IPS-11a (cell line): ENCODE measurements around the gene CAMTA1.

Experiments used
- H3K4me3 ChIP-seq: one replicate; pipeline ENCODE4 v1.5.1; 2013; ENCODE audit warnings: low read depth, low read length, control low read depth

Gene CAMTA1

GRCh38 chr1:7418442-7419080 is 633.3 kb downstream of the CAMTA1 start:
- no peak overlapping the region for H3K4me3 ChIP-seq

- no peak overlapping the region for H3K4me3 ChIP-seq
These were observed 634.8 kb downstream of the CAMTA1 start for GRCh38 chr1:7420098-7420445.

- H3K4me3 ChIP-seq, result no peak overlapping the region
These were observed 635.3 kb downstream of the CAMTA1 start for GRCh38 chr1:7420470-7421100.

GRCh38 chr1:7421471-7422075 is 636.3 kb downstream of the CAMTA1 start:
- no peak overlapping the region for H3K4me3 ChIP-seq

- no peak overlapping the region for H3K4me3 ChIP-seq
These were observed 636.8 kb downstream of the CAMTA1 start for GRCh38 chr1:7422081-7422480.

- no peak overlapping the region for H3K4me3 ChIP-seq
These were observed 637.3 kb downstream of the CAMTA1 start for GRCh38 chr1:7422561-7422960.

- H3K4me3 ChIP-seq, result no peak overlapping the region
These were observed 637.7 kb downstream of the CAMTA1 start for GRCh38 chr1:7422966-7423365.

DNA sequence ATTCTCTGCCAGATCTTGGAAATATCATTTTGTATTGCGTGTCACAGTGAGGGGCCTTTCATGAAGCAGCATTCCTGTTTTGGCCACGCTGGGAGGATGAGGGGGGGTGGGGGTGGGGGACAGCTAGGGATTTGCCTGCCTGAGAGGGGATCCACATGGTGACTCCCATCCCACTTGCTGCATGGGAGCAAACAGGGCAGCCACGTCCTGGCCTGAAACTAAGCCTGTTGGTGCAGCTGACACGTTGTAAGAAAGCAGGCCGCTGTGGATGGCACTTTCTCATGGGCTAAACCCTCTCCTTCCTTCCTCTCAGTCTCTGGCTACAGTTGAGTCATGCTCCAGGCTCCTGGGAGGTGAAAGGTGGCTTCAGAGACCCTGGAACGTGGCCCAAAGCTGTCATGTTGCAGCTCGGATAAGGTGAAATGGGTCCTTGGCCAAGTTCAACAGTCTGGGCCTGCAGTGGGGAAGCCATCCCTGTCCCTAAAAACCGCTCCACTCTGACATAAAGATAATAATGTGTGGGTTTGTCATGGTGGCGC is 639.2 kb downstream of the CAMTA1 start:
- no peak overlapping the region for H3K4me3 ChIP-seq

DNA sequence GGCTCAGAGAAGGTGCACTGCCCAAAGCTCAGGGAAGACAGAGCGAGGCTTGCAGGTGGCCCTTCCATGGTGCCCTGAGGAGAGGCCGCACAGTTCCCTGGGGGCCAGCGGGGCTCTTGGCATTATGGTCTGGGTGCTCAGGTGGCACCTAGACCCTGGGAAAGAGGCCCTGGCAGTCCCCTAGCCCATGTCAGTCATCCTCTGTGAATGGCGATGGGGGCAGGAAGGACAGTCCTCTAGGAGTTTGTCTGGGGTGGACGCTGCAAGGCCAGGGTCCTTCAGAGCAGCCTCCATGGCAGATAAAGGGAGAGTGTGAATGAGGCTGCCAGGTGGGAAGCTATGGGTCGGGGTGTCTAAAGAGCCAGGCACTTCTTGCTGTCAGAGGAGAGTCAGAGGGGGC is 640.0 kb downstream of the CAMTA1 start:
- no peak overlapping the region for H3K4me3 ChIP-seq

DNA sequence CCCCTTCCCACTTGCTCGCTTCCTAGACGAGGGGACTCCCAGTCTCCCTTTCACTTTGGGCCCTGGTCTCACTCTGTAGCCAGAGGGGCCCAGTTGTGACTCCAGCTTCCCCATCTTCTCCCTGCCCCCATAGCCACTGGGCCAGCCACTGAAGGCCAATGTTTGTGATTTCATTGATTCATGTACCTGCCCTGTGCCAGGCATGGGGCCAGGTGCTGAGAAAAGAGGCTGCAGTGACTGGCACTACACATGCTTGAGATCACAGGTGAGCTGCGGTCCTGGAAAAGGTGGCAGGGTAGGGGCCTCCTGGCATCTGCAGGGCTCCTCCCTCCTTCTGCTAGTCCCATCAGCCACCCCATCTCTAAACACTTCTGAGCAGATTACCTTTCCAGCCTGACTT is 640.5 kb downstream of the CAMTA1 start:
- no peak overlapping the region for H3K4me3 ChIP-seq

- H3K4me3 ChIP-seq, result no peak overlapping the region
These were observed 641.7 kb downstream of the CAMTA1 start for GRCh38 chr1:7426780-7427604.

DNA sequence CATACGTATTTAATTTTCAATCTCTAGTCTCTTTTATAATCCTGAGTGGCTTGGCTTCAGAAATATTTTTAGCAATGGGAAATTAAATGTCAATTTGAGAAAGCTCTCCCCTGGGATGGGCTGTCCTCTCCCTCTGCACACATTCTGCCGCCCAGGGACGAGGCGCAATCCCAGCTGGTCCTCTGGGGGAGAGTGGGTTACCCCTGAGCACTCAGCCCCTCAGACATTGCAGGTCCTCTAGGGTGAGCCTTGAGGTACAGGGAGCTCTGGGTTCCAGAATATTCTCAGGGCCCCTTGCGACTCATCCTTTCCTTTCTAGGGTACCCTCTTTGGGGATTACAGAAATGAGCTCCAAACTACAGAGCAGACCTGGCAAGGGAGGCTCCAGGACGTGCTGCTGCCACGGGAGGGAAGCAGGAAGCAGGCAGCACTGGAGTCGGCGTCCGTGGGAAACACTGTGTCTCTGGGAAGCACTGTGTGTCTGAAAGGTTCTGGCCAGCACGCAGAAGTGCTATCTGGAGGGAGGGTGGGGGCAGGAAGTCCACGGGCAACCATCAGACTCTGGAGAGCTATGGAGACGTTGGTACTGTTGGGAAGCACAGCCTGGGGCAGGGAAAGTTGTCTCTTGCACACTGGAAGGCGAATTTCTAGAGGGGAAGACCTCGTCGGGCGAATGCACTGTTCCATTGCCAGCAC is 642.5 kb downstream of the CAMTA1 start:
- H3K4me3 ChIP-seq, result no peak overlapping the region

DNA sequence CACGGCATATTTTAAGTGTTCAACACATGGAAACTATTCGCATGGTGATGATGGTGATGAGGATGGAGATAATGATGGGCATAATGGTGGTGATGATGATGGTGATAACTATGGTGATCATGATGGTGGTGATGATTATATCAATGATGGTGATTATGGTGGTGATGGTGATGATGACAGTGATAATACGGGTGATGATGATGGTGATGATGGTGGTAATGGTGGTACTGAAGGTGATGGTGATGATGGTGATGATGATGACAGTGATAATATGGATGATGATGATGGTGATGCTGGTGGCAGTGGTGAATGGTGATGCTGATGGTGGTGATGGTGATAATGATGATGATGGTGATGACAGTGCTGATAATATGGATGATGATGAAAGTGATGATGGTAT is 644.0 kb downstream of the CAMTA1 start:
- no peak overlapping the region for H3K4me3 ChIP-seq

- no peak overlapping the region for H3K4me3 ChIP-seq
These were observed 644.9 kb downstream of the CAMTA1 start for GRCh38 chr1:7430047-7430608.

DNA sequence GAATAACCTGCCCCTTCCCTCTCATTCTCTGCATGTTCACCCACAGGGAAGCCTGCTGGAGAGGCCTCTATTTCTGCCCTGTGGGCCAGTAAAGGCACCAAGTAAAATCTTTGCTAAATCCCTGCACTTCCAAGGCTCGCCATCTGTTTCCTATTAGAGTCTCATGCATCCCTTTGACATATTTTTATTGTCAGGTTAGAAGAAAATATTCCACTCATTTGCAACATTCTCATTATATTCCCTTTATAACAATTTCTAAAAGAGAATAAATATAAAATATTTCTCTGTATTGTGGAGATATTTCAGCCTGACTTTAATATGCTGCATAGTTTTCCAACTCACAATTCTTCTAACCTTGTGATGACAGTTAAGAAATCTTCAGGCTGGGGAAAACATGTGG is 645.4 kb downstream of the CAMTA1 start:
- no peak overlapping the region for H3K4me3 ChIP-seq

DNA sequence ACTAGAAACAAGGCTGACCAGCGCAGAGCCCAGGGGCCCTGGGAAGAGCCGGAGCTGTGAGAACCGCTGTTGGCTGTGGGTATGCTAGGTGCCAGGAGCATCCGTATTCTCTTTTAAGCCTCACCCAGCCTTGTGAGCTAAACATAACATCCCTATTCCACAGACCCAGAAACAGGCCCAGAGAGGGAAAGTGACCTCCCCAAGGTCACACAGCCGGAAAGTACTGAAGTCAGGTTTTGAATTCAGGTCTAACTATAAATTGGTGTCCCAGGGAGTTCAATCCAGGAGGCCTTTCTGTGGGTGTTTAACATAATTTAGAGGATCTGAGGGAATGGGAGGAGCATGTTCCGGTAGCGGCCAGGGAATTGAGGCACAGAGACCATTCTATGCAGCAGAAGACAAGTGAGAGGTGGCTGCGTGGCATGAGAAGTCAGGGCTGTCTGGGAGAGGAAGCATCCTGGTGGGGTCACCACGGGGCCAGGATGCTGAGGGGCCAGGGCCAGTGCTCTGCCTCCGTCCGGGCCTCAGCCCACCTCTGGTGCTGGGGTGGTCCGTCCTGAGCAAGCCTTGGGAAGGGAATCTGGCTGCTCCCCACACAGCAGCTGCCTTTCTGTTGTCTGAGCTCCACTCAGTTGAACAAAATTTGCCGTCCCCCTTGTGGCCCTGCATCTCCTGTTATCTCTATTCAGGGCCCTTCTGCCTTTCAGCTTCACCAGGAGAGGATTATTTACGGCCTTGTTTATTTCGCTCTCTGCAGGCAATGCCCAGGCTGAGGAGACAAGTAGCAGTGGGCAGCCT is 647.0 kb downstream of the CAMTA1 start:
- no peak overlapping the region for H3K4me3 ChIP-seq

DNA sequence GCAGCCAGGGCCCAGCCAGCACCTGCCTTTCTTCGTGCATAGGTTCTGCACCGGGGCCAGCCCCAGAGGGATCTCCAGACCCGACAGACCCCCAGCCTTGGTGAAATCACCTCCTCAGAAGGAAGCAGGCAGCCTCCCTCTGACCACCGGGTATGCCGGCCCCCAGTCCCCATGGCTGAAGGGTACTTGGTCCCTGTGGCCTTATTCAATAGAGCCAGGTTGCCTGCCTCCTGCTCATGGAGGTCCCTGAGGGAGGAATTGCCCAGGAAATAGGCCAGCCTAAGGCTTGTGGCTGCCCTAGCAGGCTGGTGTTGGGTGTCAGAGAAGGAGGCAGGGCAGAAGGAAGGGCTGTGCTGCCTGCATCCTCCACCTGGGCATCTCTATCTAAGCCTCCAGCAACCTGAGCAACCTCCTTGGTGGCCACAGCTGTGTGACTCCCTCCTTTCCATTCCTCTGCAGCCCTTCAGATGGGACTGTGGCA is 647.7 kb downstream of the CAMTA1 start:
- H3K4me3 ChIP-seq, result no peak overlapping the region

DNA sequence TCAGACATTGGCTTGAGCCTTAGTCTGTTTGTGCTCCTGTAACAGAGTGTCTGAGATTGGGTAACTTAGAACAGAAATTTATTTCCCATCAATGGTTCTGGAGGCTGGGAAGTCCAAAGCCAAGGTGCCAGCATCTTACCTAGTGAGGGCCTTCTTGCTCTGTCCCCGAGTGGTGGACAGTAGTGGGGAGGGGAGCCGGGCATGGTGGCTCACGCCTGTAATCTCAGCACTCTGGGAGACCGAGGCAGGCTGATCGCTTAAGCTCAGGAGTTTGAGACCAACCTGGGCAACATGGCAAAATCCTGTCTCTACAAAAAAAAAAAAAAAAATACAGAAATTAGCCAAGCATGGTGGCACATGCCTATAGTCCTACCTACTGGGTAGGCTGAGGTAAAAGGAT is 649.3 kb downstream of the CAMTA1 start:
- H3K4me3 ChIP-seq, result no peak overlapping the region

- H3K4me3 ChIP-seq, result no peak overlapping the region
These were observed 650.2 kb downstream of the CAMTA1 start for GRCh38 chr1:7435276-7436055.
